Psoas muscle (tissue), 8 donors: ENCODE measurements around the gene SIPA1. TPM values are rescaled to one million over a fixed set of nuclear protein-coding genes. Genes with fewer than 3 reads are reported as not detected.
A peak's percentile ranks its signal among the peaks of the same experiment; 100 is the strongest.
"Not testable (repeated sequence)": the region's sequence is repeated elsewhere in the genome, so short reads cannot be mapped to it uniquely, and the experiment has no call there.

Experiments used
- ATAC-seq, 4 donors: fragments of 200-7000 bp; cut with Tn5 transposase; one replicate each; pipeline ENCODE4 v1.9.1; 2020; ENCODE audit warnings: moderate library complexity in 3 of 4, mild to moderate bottlenecking in 2 of 4
- DNase-seq, 2 donors: peaks; one replicate each; pipeline ENCODE4 v3.0.0-alpha.2; 2020
- H3K27ac ChIP-seq: fragments of 200-600 bp; one replicate; pipeline ENCODE4 v1.8.0; 2022
- H3K27me3 ChIP-seq, 3 donors: fragments of 200-600 bp in 1 of 3; one replicate each; pipeline versions ENCODE4 v1.6.1 to v1.8.0; 2013 to 2022; ENCODE audit warnings: low read length in 2 of 3, mild to moderate bottlenecking in 2 of 3, moderate library complexity in 1 of 3; ENCODE audit not compliant: insufficient read depth in 3 of 3
- H3K36me3 ChIP-seq, 2 donors: fragments of 200-600 bp in 1 of 2; one replicate each; pipeline versions ENCODE4 v1.6.1 to v1.8.0; 2013 to 2022; ENCODE audit warnings: low read depth in 1 of 2, mild to moderate bottlenecking in 1 of 2, moderate library complexity in 1 of 2; ENCODE audit not compliant: insufficient read depth in 1 of 2
- H3K4me1 ChIP-seq: fragments of 200-600 bp; one replicate; pipeline ENCODE4 v1.8.0; 2022
- H3K4me3 ChIP-seq: fragments of 200-600 bp; one replicate; pipeline ENCODE4 v1.8.0; 2022; ENCODE audit warnings: mild to moderate bottlenecking
- H3K9me3 ChIP-seq: fragments of 200-600 bp; one replicate; pipeline ENCODE4 v1.8.0; 2022
- WGBS, 3 donors: extraction: QIAGEN DNeasy Blood & Tissue Kit; methylation state at CpG; one replicate each; pipeline versions ENCODE4 v1.1.6 to v1.1.7; 2013; 5-methylcytosine and 5-hydroxymethylcytosine counted together
- intact Hi-C, 2 donors: fragments of 100-400 bp; cut with DNase I; formaldehyde crosslinking; loops; one replicate each; pipeline versions ENCODE4 v1.11.0 to v1.14.2; 2022
- polyA plus RNA-seq, 3 donors: library from polyadenylated mRNA; stranded (reverse); fragments of 200-250 nt; gene quantifications; one replicate each; pipeline ENCODE4 v1.2.3, GENCODE V29; 2013
- total RNA-seq, 4 donors: library from RNA; stranded (reverse); fragmentation: NEBNext Ultra II Directional in 2 of 4; extraction: Animal tissue kit (Norgen Biotek cat#: 25700) in 2 of 4; gene quantifications; one replicate each; pipeline versions ENCODE4 v1.2.1 to v1.2.4, GENCODE V29; 2021 to 2023
- TF ChIP-seq, protein P1 (sequence below): fragments of 200-600 bp; IDR thresholded peaks from one replicate; pipeline ENCODE4 v1.8.0; 2022; ENCODE audit warnings: antibody characterized with exemption
- donor health status: healthy with polysubstance abuse.
- donor health status: DM: no; HTN: no; CAD: no; lungs with moderate emphysema.
- donor health status: Bipolar disorder and iron deficiency.
- donor health status: healthy.
- donor health status: DM: yes; HTN: yes; CAD: no.
- donor health status: DM: no; HTN: no; CAD: no.
- donor health status: DM: no; HTN: no; CAD: no.
- donor health status: DM: yes; HTN: yes; CAD: no.

Gene SIPA1
- total and polyA plus RNA-seq, 7 donors, result 7.9 to 17.4 (median 12.3) TPM

GRCh38 chr11:65637032-65637557 is 806 bp upstream of the SIPA1 start:
- DNase-seq (no peak), ATAC-seq (no peak)
- Histone ChIP-seq H3K9me3 (no peaks in the 10 kb centered on the region), H3K4me1 (peaks cover 8% of the 10 kb centered on the region), H3K4me3 (no peak overlapping the region), H3K27me3 (no peaks in the 10 kb centered on the region), H3K36me3 (peaks cover 6 to 56% of the 10 kb centered on the region in 2 donors), H3K27ac (peak overlapping the region; percentile 65)
- TF ChIP-seq, protein P1, sequence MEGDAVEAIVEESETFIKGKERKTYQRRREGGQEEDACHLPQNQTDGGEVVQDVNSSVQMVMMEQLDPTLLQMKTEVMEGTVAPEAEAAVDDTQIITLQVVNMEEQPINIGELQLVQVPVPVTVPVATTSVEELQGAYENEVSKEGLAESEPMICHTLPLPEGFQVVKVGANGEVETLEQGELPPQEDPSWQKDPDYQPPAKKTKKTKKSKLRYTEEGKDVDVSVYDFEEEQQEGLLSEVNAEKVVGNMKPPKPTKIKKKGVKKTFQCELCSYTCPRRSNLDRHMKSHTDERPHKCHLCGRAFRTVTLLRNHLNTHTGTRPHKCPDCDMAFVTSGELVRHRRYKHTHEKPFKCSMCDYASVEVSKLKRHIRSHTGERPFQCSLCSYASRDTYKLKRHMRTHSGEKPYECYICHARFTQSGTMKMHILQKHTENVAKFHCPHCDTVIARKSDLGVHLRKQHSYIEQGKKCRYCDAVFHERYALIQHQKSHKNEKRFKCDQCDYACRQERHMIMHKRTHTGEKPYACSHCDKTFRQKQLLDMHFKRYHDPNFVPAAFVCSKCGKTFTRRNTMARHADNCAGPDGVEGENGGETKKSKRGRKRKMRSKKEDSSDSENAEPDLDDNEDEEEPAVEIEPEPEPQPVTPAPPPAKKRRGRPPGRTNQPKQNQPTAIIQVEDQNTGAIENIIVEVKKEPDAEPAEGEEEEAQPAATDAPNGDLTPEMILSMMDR, result no peak
- intact Hi-C loops, result no loop called here
- WGBS, 3 donors, result 79 to 93% (median 86%) methylated on average over 3 of the region's 3 CpGs

GRCh38 chr11:65639228-65639597 is 1.3 kb downstream of the SIPA1 start:
- intact Hi-C loops, H3K4me1 ChIP-seq, H3K27me3 ChIP-seq, H3K9me3 ChIP-seq, DNase-seq, ATAC-seq: not testable (repeated sequence)
- Histone ChIP-seq H3K27ac (peak overlapping the region; percentile 75), H3K4me3 (peak overlapping the region; percentile 78), H3K36me3 (peaks cover 6 to 48% of the 10 kb centered on the region in 2 donors)
- WGBS, 3 donors, result 80 to 90% (median 89%) methylated on average over 9 of the region's 9 CpGs

DNA sequence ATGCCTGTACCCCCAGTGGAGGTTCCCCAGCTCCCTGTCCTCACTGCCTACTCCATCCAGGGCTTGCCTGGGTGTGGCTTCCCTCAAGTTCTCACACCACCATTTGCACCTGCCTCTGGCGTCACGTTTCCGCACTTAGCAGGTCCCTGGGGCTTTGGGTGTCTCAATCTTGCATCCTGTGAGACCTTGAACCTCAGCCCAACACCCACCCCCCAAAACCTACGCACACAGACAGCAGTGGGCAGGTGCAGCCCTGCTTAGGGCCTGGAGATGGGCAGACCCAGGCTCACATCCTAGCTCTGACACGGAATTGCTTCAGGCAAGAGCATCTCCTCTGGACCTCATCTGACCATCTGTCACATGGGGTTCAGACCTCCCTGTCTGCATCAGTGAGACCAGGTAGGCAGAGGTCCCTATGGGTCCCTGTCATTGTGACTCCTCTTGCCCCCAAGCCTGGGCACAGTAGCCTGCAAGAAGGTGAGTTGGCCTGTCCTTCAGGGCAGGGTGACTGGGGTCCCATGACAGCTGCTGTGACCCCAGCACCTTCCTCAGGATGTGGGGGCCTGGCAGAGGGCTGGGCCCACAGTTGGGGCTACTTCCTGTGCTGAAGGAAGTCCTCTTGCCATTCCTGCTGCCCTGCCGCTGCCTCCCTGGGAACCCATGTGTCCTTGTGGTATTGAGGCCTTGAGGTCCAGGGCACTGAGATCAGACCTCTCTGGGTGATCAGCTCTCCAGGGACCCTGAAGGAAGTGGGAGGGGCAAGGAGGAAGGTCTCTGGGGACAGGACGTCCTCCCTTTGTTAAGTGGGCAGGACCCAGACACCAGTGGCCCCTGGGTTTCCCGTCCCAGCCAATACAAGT is 2.0 kb downstream of the SIPA1 start:
- 59 to 65% (median 65%) methylated on average over 8 of the region's 8 CpGs for WGBS, 3 donors
- TF ChIP-seq, protein P1, result no peak
- DNase-seq (no peak), ATAC-seq (no peak)
- intact Hi-C loops, result no loop called here
- no peaks in the 10 kb centered on the region for H3K27me3 ChIP-seq
- peaks cover 6 to 42% of the 10 kb centered on the region in 2 donors for H3K36me3 ChIP-seq
- peaks cover 8% of the 10 kb centered on the region for H3K4me1 ChIP-seq
- peak overlapping the region; percentile 75 for H3K27ac ChIP-seq
- H3K4me3 ChIP-seq, result peak overlapping the region; percentile 78
- no peaks in the 10 kb centered on the region for H3K9me3 ChIP-seq

DNA sequence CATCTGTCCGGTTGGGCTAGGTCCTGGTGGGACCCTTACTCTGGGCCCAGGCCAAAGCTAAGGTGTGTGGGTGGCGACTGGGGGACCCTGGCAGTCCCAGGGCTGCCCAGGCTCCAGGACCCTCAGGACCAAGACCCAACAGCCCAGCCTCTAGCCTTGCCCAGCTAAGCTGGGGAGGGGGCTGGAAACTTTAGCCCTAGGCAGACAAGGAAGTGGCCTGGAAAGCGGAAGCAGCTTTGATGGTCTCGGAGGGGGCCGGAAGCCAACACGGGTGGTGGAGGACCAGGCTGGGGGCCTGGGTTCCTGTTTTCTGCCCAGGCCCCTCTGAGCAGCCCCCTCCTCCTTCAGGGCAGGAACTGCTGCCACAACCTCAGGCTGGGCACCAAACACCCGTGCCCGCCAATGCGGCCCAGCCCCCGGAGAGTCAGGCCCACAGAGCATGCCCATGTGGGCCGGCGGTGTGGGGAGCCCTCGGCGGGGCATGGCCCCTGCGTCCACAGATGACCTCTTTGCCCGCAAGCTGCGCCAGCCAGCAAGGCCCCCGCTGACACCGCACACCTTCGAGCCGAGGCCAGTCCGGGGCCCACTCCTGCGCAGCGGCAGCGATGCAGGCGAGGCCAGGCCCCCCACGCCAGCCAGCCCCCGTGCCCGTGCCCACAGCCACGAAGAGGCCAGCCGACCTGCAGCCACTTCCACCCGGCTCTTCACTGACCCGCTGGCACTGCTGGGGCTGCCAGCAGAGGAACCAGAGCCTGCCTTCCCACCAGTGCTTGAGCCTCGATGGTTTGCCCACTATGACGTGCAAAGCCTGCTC is 2.8 kb downstream of the SIPA1 start:
- intact Hi-C loops, result no loop called here
- H3K36me3 ChIP-seq, result peaks cover 0 to 34% of the 10 kb centered on the region in 2 donors
- DNase-seq (peak in 1 of 2 donors; percentile 59), ATAC-seq (no peak)
- 75 to 80% (median 78%) methylated on average over 26 to 35 of the region's 35 CpGs for WGBS, 3 donors
- no peaks in the 10 kb centered on the region for H3K9me3 ChIP-seq
- H3K4me1 ChIP-seq, result peaks cover 8% of the 10 kb centered on the region
- peak overlapping the region; percentile 65 for H3K27ac ChIP-seq
- no peaks in the 10 kb centered on the region for H3K27me3 ChIP-seq
- TF ChIP-seq, protein P1, result no peak
- peak overlapping the region; percentile 78 for H3K4me3 ChIP-seq
